K562 (cell line): ENCODE results near the gene GSK3B. TPM values are rescaled to one million over a fixed set of nuclear protein-coding genes. Genes with fewer than 3 reads are reported as not detected.

Source experiments
- ARID1B ChIP-seq: fragments of 450-650 bp; IDR thresholded peaks from 2 replicates; pipeline ENCODE4 v1.6.1; 2016; ENCODE audit warnings: antibody characterized with exemption, mild to moderate bottlenecking, inconsistent platforms
- BRCA1 ChIP-seq, 2 experiments: fragments of 450-650 bp in 1 of 2; sonication (generic) in 1 of 2; formaldehyde crosslinking in 1 of 2; IDR thresholded peaks; 2 replicates each; pipeline versions ENCODE4 v1.5.0 to v1.6.1; 2017 to 2020; ENCODE audit warnings: mild to moderate bottlenecking in 1 of 2, missing genetic modification reagents in 1 of 2
- CGGBP1 ChIP-seq: fragments of 250-450 bp; sonication (Bioruptor Pico); IDR thresholded peaks from 2 replicates; pipeline ENCODE4 v1.9.0; 2021; ENCODE audit warnings: mild to moderate bottlenecking
- CHD4 ChIP-seq: fragments of 200-600 bp; sonication (generic); IDR thresholded peaks from 3 replicates; pipeline ENCODE4 v1.6.1; 2012; ENCODE audit warnings: low read depth, mild to moderate bottlenecking, mixed read lengths, low read length, inconsistent platforms; ENCODE audit not compliant: insufficient read depth, insufficient replicate concordance, poor library complexity, severe bottlenecking
- MXI1 ChIP-seq: IDR thresholded peaks from 2 replicates; pipeline ENCODE4 v1.6.1; 2011; ENCODE audit warnings: low read depth, mild to moderate bottlenecking, improper control_type of control experiment, low read length
- PHF8 ChIP-seq: fragments of 200-600 bp; sonication (generic); IDR thresholded peaks from 2 replicates; pipeline ENCODE4 v1.6.1; 2012; ENCODE audit warnings: mixed run types, mild to moderate bottlenecking, inconsistent platforms, low read length, moderate library complexity, borderline replicate concordance
- POLR2B ChIP-seq: fragments of 450-650 bp; IDR thresholded peaks from 2 replicates; pipeline ENCODE4 v1.6.1; 2018; ENCODE audit warnings: low read depth; ENCODE audit not compliant: partially characterized antibody
- POLR3G ChIP-seq: IDR thresholded peaks from 2 replicates; pipeline ENCODE4 v1.6.1; 2011; ENCODE audit not compliant: insufficient read length, insufficient replicate concordance; ENCODE audit errors: extremely low read depth
- RBFOX2 ChIP-seq: fragments of 200-400 bp; formaldehyde crosslinking; IDR thresholded peaks from 2 replicates; pipeline ENCODE4 v1.6.1; 2017; ENCODE audit warnings: low read depth, mild to moderate bottlenecking, low read length, moderate library complexity
- SMC3 ChIP-seq: conservative IDR thresholded peaks from 2 replicates; pipeline ENCODE4 v1.6.1; 2011; ENCODE audit warnings: low read depth, low read length, improper control_type of control experiment; ENCODE audit not compliant: insufficient read depth
- ZNF436 ChIP-seq: fragments of 250-450, 450-650 bp; sonication (Bioruptor Pico); formaldehyde crosslinking; IDR thresholded peaks from 2 replicates; pipeline ENCODE4 v1.7.0; 2020; ENCODE audit warnings: mild to moderate bottlenecking
- ZNF668 ChIP-seq: fragments of 250-450 bp; sonication (Bioruptor Pico); IDR thresholded peaks from 2 replicates; pipeline ENCODE4 v1.8.0; 2022; ENCODE audit warnings: mild to moderate bottlenecking, inconsistent platforms
- polyA plus RNA-seq, 8 experiments: library from polyadenylated mRNA; depleted of rRNA in 4 of 8; stranded (reverse) in 5 of 8; unstranded in 3 of 8; fragments of >200 nt; fragmentation: Nextera tagmentation in 2 of 8; fragmentation: Illumina TruSeq in 1 of 8; extraction: Ambion mirVana in 2 of 8; extraction: Trizol in 1 of 8; gene quantifications; 2 replicates each; pipeline versions ENCODE4 v1.2.1 to v1.2.3, GENCODE V29; 2011 to 2014; ENCODE audit warnings: inconsistent platforms in 1 of 8, missing spikeins in 1 of 8
- total RNA-seq, 7 experiments: library from RNA; depleted of rRNA in 6 of 7; stranded (reverse); fragments of >200 nt in 6 of 7; fragmentation: Illumina TruSeq in 2 of 7; extraction: Trizol in 2 of 7; gene quantifications; 2 replicates each; pipeline versions ENCODE4 v1.2.1 to v1.2.3, GENCODE V29; 2011 to 2021; ENCODE audit warnings: low replicate concordance in 1 of 7
- TF ChIP-seq, protein P1 (sequence below): fragments of 250-450 bp; sonication (Bioruptor Pico); IDR thresholded peaks from 2 replicates; pipeline ENCODE4 v1.8.0; 2022; ENCODE audit warnings: inconsistent platforms
- TF ChIP-seq, protein P2 (sequence below): fragments of 250-450 bp; sonication (Bioruptor Pico); IDR thresholded peaks from 2 replicates; pipeline ENCODE4 v1.5.0; 2021; ENCODE audit warnings: mild to moderate bottlenecking, moderate library complexity
- TF ChIP-seq, protein P3 (sequence below): sonication (generic); formaldehyde crosslinking; IDR thresholded peaks from 2 replicates; pipeline ENCODE4 v1.8.1; 2022; ENCODE audit warnings: missing genetic modification reagents
- TF ChIP-seq, protein P4 (sequence below): fragments of 450-650 bp; IDR thresholded peaks from 2 replicates; pipeline ENCODE4 v1.6.1; 2018; ENCODE audit not compliant: partially characterized antibody

Gene GSK3B
- total and polyA plus RNA-seq, 9 of the 15 experiments (the other 6 are each of a cell fraction or from before 2014, with no cell fraction given), result 4.7 to 25.0 (median 18.7) TPM

GRCh38 chr3:120095226-120095978 is 1.2 kb upstream of the GSK3B start (continued):
- TF ChIP-seq, protein P1, sequence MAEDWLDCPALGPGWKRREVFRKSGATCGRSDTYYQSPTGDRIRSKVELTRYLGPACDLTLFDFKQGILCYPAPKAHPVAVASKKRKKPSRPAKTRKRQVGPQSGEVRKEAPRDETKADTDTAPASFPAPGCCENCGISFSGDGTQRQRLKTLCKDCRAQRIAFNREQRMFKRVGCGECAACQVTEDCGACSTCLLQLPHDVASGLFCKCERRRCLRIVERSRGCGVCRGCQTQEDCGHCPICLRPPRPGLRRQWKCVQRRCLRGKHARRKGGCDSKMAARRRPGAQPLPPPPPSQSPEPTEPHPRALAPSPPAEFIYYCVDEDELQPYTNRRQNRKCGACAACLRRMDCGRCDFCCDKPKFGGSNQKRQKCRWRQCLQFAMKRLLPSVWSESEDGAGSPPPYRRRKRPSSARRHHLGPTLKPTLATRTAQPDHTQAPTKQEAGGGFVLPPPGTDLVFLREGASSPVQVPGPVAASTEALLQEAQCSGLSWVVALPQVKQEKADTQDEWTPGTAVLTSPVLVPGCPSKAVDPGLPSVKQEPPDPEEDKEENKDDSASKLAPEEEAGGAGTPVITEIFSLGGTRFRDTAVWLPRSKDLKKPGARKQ (CRISPR knock-in tag), result no peak
- TF ChIP-seq CHD4 (no peak), ZNF668 (no peak), ARID1B (0 out of 2 replicates have a peak, but pooled peaks have one; percentile 15), POLR2B (peak; percentile 84), CGGBP1 (no peak), ZNF436 (CRISPR knock-in tag) (no peak), PHF8 (peak; percentile 97), MXI1 (no peak), SMC3 (no peak), POLR3G (no peak), RBFOX2 (peak; percentile 96), BRCA1 (IDR thresholded peaks at IDR 0.05) (no peak), BRCA1 (CRISPR knock-in tag; IDR thresholded peaks at IDR 0.05) (no peak)
- TF ChIP-seq, protein P2, sequence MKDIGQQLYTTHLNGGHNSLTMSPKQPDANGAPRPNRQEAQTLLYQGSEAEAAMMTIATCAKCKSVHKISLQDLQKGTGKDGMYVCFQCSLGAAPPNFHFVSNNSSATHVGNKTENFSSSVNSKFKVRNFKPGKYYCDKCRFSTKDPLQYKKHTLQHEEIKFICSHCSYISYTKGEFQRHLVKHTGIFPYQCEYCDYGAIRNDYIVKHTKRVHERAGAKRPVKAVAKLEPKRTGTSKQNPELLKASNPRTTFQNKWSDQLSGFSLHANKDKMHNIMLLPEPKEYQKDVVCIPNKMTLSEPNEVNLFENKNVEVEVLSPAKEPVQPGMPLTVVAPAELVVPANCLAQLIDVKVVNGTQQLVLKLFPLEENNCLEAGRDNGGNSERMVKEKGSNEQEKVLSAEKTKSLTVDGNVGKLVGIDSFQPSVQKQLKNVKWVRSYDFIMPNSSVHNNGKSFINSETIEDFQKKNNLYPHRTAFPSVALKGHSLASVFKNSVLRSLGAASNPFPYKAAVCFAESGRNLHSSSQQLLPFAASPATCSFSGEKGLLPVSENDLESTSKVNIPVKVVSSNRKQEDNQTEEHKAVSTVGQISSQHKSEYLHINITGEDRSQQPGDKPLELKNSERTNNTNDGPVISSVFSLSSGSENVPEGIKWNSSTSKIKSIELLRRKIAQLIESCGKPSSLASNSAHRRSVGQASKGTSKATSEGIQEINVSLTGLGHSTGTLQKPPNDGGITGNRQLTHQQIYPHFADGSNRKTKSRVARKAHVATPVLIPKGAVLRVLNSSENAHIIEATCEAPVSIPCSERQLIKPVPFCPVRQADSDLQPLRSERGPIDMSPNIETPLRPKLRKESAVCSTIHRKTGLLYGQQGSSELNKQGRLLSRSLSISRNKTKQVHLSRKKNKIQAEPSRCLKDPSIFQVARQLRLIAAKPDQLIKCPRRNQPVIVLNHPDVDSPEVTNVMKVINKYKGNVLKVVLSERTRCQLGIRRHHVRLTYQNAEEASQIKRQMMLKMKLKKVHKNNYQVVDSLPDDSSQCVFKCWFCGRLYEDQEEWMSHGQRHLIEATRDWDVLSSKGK, result no peak
- TF ChIP-seq, protein P3, sequence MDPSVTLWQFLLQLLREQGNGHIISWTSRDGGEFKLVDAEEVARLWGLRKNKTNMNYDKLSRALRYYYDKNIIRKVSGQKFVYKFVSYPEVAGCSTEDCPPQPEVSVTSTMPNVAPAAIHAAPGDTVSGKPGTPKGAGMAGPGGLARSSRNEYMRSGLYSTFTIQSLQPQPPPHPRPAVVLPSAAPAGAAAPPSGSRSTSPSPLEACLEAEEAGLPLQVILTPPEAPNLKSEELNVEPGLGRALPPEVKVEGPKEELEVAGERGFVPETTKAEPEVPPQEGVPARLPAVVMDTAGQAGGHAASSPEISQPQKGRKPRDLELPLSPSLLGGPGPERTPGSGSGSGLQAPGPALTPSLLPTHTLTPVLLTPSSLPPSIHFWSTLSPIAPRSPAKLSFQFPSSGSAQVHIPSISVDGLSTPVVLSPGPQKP (CRISPR knock-in tag), result no peak
- TF ChIP-seq, protein P4, sequence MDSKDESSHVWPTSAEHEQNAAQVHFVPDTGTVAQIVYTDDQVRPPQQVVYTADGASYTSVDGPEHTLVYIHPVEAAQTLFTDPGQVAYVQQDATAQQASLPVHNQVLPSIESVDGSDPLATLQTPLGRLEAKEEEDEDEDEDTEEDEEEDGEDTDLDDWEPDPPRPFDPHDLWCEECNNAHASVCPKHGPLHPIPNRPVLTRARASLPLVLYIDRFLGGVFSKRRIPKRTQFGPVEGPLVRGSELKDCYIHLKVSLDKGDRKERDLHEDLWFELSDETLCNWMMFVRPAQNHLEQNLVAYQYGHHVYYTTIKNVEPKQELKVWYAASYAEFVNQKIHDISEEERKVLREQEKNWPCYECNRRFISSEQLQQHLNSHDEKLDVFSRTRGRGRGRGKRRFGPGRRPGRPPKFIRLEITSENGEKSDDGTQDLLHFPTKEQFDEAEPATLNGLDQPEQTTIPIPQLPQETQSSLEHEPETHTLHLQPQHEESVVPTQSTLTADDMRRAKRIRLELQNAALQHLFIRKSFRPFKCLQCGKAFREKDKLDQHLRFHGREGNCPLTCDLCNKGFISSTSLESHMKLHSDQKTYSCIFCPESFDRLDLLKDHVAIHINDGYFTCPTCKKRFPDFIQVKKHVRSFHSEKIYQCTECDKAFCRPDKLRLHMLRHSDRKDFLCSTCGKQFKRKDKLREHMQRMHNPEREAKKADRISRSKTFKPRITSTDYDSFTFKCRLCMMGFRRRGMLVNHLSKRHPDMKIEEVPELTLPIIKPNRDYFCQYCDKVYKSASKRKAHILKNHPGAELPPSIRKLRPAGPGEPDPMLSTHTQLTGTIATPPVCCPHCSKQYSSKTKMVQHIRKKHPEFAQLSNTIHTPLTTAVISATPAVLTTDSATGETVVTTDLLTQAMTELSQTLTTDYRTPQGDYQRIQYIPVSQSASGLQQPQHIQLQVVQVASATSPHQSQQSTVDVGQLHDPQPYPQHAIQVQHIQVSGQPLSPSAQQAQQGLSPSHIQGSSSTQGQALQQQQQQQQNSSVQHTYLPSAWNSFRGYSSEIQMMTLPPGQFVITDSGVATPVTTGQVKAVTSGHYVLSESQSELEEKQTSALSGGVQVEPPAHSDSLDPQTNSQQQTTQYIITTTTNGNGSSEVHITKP, result no peak
